ENCODE measurements around the gene SRSF1.
"Not testable (repeated sequence)": the region's sequence is repeated elsewhere in the genome, so short reads cannot be mapped to it uniquely, and the experiment has no call there.

The SRSF1 gene

GRCh38 chr17:58047376-58048150 lies 40.5 kb upstream of the SRSF1 start:
- Histone ChIP-seq H3K36me3 (replicated peaks; ENCODE audit: low read depth, low read length) (no peaks in the 10 kb centered on the region), H3K27me3 (ENCODE audit: low read depth, low read length) (peaks cover 23% of the 10 kb centered on the region), H3K4me2 (ENCODE audit: low read length) (no peak overlapping the region), H3K9ac (ENCODE audit: low read length) (no peak overlapping the region), H3K27ac (ENCODE audit: low read length) (no peak overlapping the region), H4K20me1 (ENCODE audit: insufficient read depth, low read length) (no peaks in the 10 kb centered on the region), H2AFZ (ENCODE audit: low read depth, low read length) (no peak overlapping the region), H3K79me2 (ENCODE audit: low read length) (no peaks in the 10 kb centered on the region), H3K9me3 (ENCODE audit: insufficient read depth, low read length) (no peaks in the 10 kb centered on the region), H3K4me1 (ENCODE audit: low read length) (no peaks in the 10 kb centered on the region), H3K4me3 (ENCODE audit: low read length) (no peak overlapping the region)
- no peak for TF ChIP-seq EZH2phosphoT487 (IDR thresholded peaks at IDR 0.05; ENCODE audit: low read depth)
- TF ChIP-seq CTCF (IDR thresholded peaks at IDR 0.05; ENCODE audit: low read depth, low read length) = no peak

- H3K27me3 ChIP-seq (ENCODE audit: low read depth, low read length) = peaks cover 31% of the 10 kb centered on the region
- no peak overlapping the region for H3K4me2 ChIP-seq (ENCODE audit: low read length)
- no peak overlapping the region for H3K27ac ChIP-seq (ENCODE audit: low read length)
- H3K9me3 ChIP-seq (ENCODE audit: insufficient read depth, low read length) = no peaks in the 10 kb centered on the region
- no peak overlapping the region for H2AFZ ChIP-seq (ENCODE audit: low read depth, low read length)
- no peak overlapping the region for H3K9ac ChIP-seq (ENCODE audit: low read length)
- H3K36me3 ChIP-seq (replicated peaks; ENCODE audit: low read depth, low read length) = no peaks in the 10 kb centered on the region
- H4K20me1 ChIP-seq (ENCODE audit: insufficient read depth, low read length) = no peaks in the 10 kb centered on the region
- H3K4me1 ChIP-seq (ENCODE audit: low read length) = no peaks in the 10 kb centered on the region
- H3K79me2 ChIP-seq (ENCODE audit: low read length) = no peaks in the 10 kb centered on the region
- no peak overlapping the region for H3K4me3 ChIP-seq (ENCODE audit: low read length)
- no peak for TF ChIP-seq EZH2phosphoT487 (IDR thresholded peaks at IDR 0.05; ENCODE audit: low read depth)
- TF ChIP-seq CTCF (IDR thresholded peaks at IDR 0.05; ENCODE audit: low read depth, low read length) = no peak
These were observed 39.4 kb upstream of the SRSF1 start for GRCh38 chr17:58046239-58047094.

GRCh38 chr17:58044256-58044655 lies 37.2 kb upstream of the SRSF1 start:
- peaks cover 41% of the 10 kb centered on the region for H3K27me3 ChIP-seq (ENCODE audit: low read depth, low read length)
- not testable (repeated sequence) for H3K27ac ChIP-seq (ENCODE audit: low read length); H3K4me1 ChIP-seq (ENCODE audit: low read length)

GRCh38 chr17:58043221-58044181 lies 36.5 kb upstream of the SRSF1 start:
- H3K9me3 ChIP-seq (ENCODE audit: insufficient read depth, low read length) = no peaks in the 10 kb centered on the region
- no peak overlapping the region for H3K27ac ChIP-seq (ENCODE audit: low read length)
- H4K20me1 ChIP-seq (ENCODE audit: insufficient read depth, low read length) = no peaks in the 10 kb centered on the region
- no peaks in the 10 kb centered on the region for H3K4me1 ChIP-seq (ENCODE audit: low read length)
- H3K4me2 ChIP-seq (ENCODE audit: low read length) = no peak overlapping the region
- TF ChIP-seq EZH2phosphoT487 (IDR thresholded peaks at IDR 0.05; ENCODE audit: low read depth) (no peak), CTCF (IDR thresholded peaks at IDR 0.05; ENCODE audit: low read depth, low read length) (no peak)
- H3K4me3 ChIP-seq (ENCODE audit: low read length) = no peak overlapping the region
- H3K9ac ChIP-seq (ENCODE audit: low read length) = no peak overlapping the region
- no peaks in the 10 kb centered on the region for H3K79me2 ChIP-seq (ENCODE audit: low read length)
- no peak overlapping the region for H2AFZ ChIP-seq (ENCODE audit: low read depth, low read length)
- no peaks in the 10 kb centered on the region for H3K36me3 ChIP-seq (replicated peaks; ENCODE audit: low read depth, low read length)
- H3K27me3 ChIP-seq (ENCODE audit: low read depth, low read length) = peaks cover 41% of the 10 kb centered on the region

More at GRCh38 chr17:58044256-58044655, 37.2 kb upstream of the SRSF1 start:
- H3K4me3 ChIP-seq (ENCODE audit: low read length); H3K36me3 ChIP-seq (replicated peaks; ENCODE audit: low read depth, low read length); H2AFZ ChIP-seq (ENCODE audit: low read depth, low read length); H4K20me1 ChIP-seq (ENCODE audit: insufficient read depth, low read length); H3K4me2 ChIP-seq (ENCODE audit: low read length); H3K9me3 ChIP-seq (ENCODE audit: insufficient read depth, low read length); H3K79me2 ChIP-seq (ENCODE audit: low read length); H3K9ac ChIP-seq (ENCODE audit: low read length): not testable (repeated sequence)
